SU-DHL-6 (cell line): Measurements from ENCODE around the gene PCDHA13.

Experiments
- H2AFZ ChIP-seq: fragments of 200-600 bp; sonication (generic); 2 replicates; pipeline ENCODE4 v1.6.1; 2014; ENCODE audit warnings: low read depth, mild to moderate bottlenecking, moderate library complexity, mixed read lengths, antibody characterized with exemption, low read length; ENCODE audit not compliant: severe bottlenecking
- H3F3A ChIP-seq: fragments of 200-600 bp; shearing (Covaris generic); 2 replicates; pipeline ENCODE4 v1.6.0; 2016; ENCODE audit warnings: antibody characterized with exemption, mild to moderate bottlenecking; ENCODE audit not compliant: insufficient read depth
- H3K27ac ChIP-seq: fragments of 200-600 bp; sonication (generic); 2 replicates; pipeline ENCODE4 v1.5.1; 2016; ENCODE audit warnings: low read depth, mild to moderate bottlenecking, low read length, moderate library complexity, mixed read lengths
- H3K27me3 ChIP-seq: fragments of 200-600 bp; sonication (generic), shearing (Covaris generic); 2 replicates; pipeline ENCODE4 v1.6.0; 2014; ENCODE audit warnings: mild to moderate bottlenecking, low read length
- H3K36me3 ChIP-seq: fragments of 200-600 bp; sonication (generic); 2 replicates; pipeline ENCODE4 v1.6.1; 2014; ENCODE audit warnings: mild to moderate bottlenecking, low read length, mixed read lengths
- H3K4me2 ChIP-seq: fragments of 300-600, 200-600 bp; shearing (Covaris generic), sonication (generic); 2 replicates; pipeline ENCODE4 v1.6.0; 2014; ENCODE audit warnings: low read length, low read depth, mild to moderate bottlenecking; ENCODE audit not compliant: poor library complexity, severe bottlenecking
- H3K4me3 ChIP-seq: fragments of 200-600 bp; sonication (generic); 2 replicates; pipeline ENCODE4 v1.5.1; 2014; ENCODE audit warnings: antibody characterized with exemption, low read length, mild to moderate bottlenecking, mixed read lengths; ENCODE audit not compliant: insufficient read depth, poor library complexity, severe bottlenecking
- H3K79me2 ChIP-seq: fragments of 200-600 bp; sonication (generic); 2 replicates; pipeline ENCODE4 v1.6.1; 2014; ENCODE audit warnings: mild to moderate bottlenecking, low read length, moderate library complexity; ENCODE audit not compliant: insufficient read depth
- H3K9ac ChIP-seq: fragments of 200-600 bp; sonication (generic); 2 replicates; pipeline ENCODE4 v1.7.0; 2014; ENCODE audit warnings: mild to moderate bottlenecking, low read length
- H3K9me2 ChIP-seq: fragments of 200-600 bp; sonication (generic); replicated peaks from 2 replicates; pipeline ENCODE4 v1.6.1; 2014; ENCODE audit warnings: low read length; ENCODE audit not compliant: insufficient read depth
- H3K9me3 ChIP-seq: fragments of 200-600 bp; sonication (generic); 2 replicates; pipeline ENCODE4 v1.6.1; 2014; ENCODE audit warnings: low read length, mixed read lengths; ENCODE audit not compliant: insufficient read depth
- H4K20me1 ChIP-seq: fragments of 200-600 bp; sonication (generic); 2 replicates; pipeline ENCODE4 v1.6.1; 2014; ENCODE audit warnings: low read depth, mild to moderate bottlenecking, antibody characterized with exemption, low read length, moderate library complexity, mixed read lengths
- EZH2phosphoT487 ChIP-seq: fragments of 200-600 bp; sonication (generic), shearing (Covaris generic); conservative IDR thresholded peaks from 2 replicates; pipeline ENCODE4 v1.6.1; 2018; ENCODE audit warnings: mild to moderate bottlenecking, antibody characterized with exemption, low read length, moderate library complexity, mixed read lengths
- TF ChIP-seq, protein P1 (sequence below): fragments of 200-600 bp; sonication (generic); IDR thresholded peaks from one replicate; pipeline ENCODE4 v1.5.1; 2017; ENCODE audit warnings: antibody characterized with exemption, mild to moderate bottlenecking, low read length, moderate library complexity; ENCODE audit not compliant: insufficient read depth, poor library complexity, severe bottlenecking

The PCDHA13 gene

DNA sequence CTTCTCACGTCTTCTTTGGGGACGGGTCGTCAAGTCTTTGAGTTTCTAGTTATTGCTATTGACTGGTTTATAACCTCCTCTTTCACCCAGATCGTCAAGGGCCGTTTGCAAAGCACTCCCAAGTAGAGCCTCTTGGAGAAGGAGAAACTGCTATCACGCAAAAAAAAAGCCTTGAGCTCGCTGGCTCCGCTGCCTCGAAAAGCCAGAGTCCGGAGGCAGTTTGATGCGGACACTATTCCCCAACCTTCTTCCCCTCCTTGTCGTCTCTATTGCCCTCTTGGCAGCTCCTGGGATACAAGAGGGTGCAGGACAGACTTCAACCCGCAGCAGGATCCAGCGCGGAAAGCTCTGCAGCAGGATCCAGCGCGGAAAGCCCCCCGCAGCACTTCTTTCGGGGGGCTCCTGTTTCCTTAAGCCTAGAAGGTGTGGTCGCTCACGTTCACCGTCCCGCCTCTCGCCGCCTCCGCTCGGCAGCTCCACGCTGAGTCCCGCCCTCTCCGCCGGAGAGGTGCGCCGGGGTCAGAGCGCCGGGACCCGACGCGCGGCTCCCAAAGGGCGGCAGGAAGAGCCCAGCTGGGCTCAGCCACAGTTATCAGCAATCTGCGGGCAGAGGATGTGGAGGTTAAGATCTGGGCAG is 44.0 kb downstream of the PCDHA13 start, which contains the start of gene PCDHAC1:
Gene PCDHAC1 (plus strand): TSS at position 494 of the 637 bp plus-strand sequence. CDS start 594 bp downstream, outside the sequence.
- Histone ChIP-seq H2AFZ (no peak within 1 kb of the TSS), H4K20me1 (no peaks in the 10 kb centered on the region)

DNA sequence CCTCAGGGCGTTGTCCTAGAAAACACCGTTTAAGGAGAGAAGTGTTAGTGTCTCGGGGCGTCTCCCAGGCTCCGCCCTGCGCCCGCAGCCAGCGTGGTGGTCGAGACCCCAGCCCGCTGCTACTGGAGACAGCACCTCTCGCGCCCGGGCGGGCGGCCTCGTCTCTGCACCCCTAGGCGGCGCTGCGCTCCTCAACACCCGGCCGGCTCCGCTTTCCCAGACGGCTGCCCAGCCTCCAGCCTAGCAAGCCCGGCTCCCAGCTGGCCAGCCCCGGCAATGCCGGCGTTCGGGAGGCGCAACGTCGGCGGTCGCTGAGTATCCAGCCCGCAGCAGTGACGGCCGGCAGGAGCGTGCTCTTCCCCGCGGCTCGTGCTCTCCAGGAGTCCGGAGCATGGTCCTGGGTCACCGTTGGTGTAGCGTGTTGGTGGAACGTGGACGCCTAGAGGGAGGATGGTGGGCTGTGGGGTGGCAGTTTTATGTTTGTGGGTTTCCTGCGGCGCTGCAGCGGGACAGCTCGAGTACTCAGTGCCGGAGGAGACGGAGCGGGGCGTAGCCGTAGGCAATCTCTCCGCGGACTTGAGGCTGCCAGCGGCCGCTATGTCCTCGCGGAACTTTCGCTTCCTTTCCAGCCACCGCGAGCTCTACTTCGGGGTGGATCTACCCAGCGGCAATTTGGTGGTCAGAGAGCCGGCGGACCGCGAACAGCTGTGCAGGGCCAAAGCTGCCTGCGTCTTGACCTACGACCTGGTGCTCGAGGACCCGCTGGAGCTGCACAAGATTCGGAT is 44.7 kb downstream of the PCDHA13 start:
- Histone ChIP-seq H2AFZ (no peak overlapping the region), H3K27ac (no peak overlapping the region), H3F3A (no peaks in the 10 kb centered on the region), H3K9me3 (no peaks in the 10 kb centered on the region), H3K4me3 (no peak overlapping the region), H3K79me2 (no peaks in the 10 kb centered on the region), H3K27me3 (no peaks in the 10 kb centered on the region), H3K9ac (no peak overlapping the region), H4K20me1 (no peaks in the 10 kb centered on the region), H3K36me3 (no peaks in the 10 kb centered on the region), H3K9me2 (no peaks in the 10 kb centered on the region), H3K4me2 (no peak overlapping the region)
- no peak for TF ChIP-seq EZH2phosphoT487
- TF ChIP-seq, protein P1, sequence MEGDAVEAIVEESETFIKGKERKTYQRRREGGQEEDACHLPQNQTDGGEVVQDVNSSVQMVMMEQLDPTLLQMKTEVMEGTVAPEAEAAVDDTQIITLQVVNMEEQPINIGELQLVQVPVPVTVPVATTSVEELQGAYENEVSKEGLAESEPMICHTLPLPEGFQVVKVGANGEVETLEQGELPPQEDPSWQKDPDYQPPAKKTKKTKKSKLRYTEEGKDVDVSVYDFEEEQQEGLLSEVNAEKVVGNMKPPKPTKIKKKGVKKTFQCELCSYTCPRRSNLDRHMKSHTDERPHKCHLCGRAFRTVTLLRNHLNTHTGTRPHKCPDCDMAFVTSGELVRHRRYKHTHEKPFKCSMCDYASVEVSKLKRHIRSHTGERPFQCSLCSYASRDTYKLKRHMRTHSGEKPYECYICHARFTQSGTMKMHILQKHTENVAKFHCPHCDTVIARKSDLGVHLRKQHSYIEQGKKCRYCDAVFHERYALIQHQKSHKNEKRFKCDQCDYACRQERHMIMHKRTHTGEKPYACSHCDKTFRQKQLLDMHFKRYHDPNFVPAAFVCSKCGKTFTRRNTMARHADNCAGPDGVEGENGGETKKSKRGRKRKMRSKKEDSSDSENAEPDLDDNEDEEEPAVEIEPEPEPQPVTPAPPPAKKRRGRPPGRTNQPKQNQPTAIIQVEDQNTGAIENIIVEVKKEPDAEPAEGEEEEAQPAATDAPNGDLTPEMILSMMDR, result no peak

More for the DNA sequence above, 44.0 kb downstream of the PCDHA13 start, which contains the start of gene PCDHAC1:
- Histone ChIP-seq H3K9me2 (no peaks in the 10 kb centered on the region), H3K36me3 (no peaks in the 10 kb centered on the region), H3K27me3 (no peaks in the 10 kb centered on the region), H3K4me2 (no peak within 1 kb of the TSS), H3F3A (no peaks in the 10 kb centered on the region), H3K79me2 (no peaks in the 10 kb centered on the region), H3K4me3 (no peak within 1 kb of the TSS), H3K27ac (no peak within 1 kb of the TSS), H3K9ac (no peak within 1 kb of the TSS), H3K9me3 (no peaks in the 10 kb centered on the region)
- TF ChIP-seq, protein P1, result no peak
- TF ChIP-seq EZH2phosphoT487, result no peak

DNA sequence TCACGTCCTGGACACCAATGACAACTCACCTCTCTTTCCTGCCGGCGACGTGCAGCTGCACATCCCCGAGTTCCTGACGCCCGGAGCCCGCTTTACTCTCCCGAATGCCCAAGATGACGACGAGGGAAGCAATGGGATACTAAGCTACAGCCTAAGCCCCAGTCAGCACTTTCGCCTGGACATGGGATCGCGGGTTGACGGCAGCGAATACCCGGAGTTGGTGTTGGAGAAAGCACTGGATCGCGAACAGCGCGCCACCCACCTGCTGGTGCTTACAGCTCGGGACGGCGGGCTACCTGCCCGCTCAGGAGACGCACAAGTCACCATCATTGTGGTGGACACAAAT is 45.3 kb downstream of the PCDHA13 start:
- Histone ChIP-seq H3K27me3 (no peaks in the 10 kb centered on the region), H3K4me3 (no peak overlapping the region), H2AFZ (no peak overlapping the region), H4K20me1 (no peaks in the 10 kb centered on the region), H3K9me3 (no peaks in the 10 kb centered on the region), H3K9ac (no peak overlapping the region), H3F3A (no peaks in the 10 kb centered on the region), H3K36me3 (no peaks in the 10 kb centered on the region), H3K9me2 (no peaks in the 10 kb centered on the region), H3K79me2 (no peaks in the 10 kb centered on the region), H3K4me2 (no peak overlapping the region), H3K27ac (no peak overlapping the region)
- no peak for TF ChIP-seq EZH2phosphoT487
- TF ChIP-seq, protein P1, result no peak
